DOHH2 (cell line): ENCODE measurements around the gene LAGE3.

ENCODE experiments used
- H3F3A ChIP-seq: fragments of 200-600 bp; sonication (generic), shearing (Covaris generic); 2 replicates; pipeline ENCODE4 v1.6.0; 2016; ENCODE audit warnings: antibody characterized with exemption, mild to moderate bottlenecking; ENCODE audit not compliant: control insufficient read depth, insufficient read depth
- H3K27ac ChIP-seq: fragments of 200-600 bp; sonication (generic); 2 replicates; pipeline ENCODE4 v1.5.1; 2014; ENCODE audit warnings: low read depth, mild to moderate bottlenecking, low read length, moderate library complexity
- H3K27me3 ChIP-seq: fragments of 200-600 bp; sonication (generic); 2 replicates; pipeline ENCODE4 v1.6.1; 2014; ENCODE audit warnings: mild to moderate bottlenecking, low read length, mixed read lengths; ENCODE audit not compliant: control insufficient read depth
- H3K36me3 ChIP-seq: fragments of 200-600 bp; sonication (generic); 2 replicates; pipeline ENCODE4 v1.6.1; 2014; ENCODE audit warnings: mild to moderate bottlenecking, low read length, moderate library complexity, mixed read lengths; ENCODE audit not compliant: control insufficient read depth
- H3K4me1 ChIP-seq: fragments of 200-600 bp; sonication (generic); 2 replicates; pipeline ENCODE4 v1.6.1; 2014; ENCODE audit warnings: mild to moderate bottlenecking, low read length, mixed read lengths; ENCODE audit not compliant: control insufficient read depth
- H3K4me2 ChIP-seq: fragments of 200-600 bp; sonication (generic); 2 replicates; pipeline ENCODE4 v1.6.0; 2014; ENCODE audit warnings: mild to moderate bottlenecking, low read length, moderate library complexity
- H3K4me3 ChIP-seq: fragments of 200-600 bp; sonication (generic); 2 replicates; pipeline ENCODE4 v1.5.1; 2014; ENCODE audit warnings: mild to moderate bottlenecking, low read length, mixed read lengths
- H3K79me2 ChIP-seq: fragments of 200-600 bp; sonication (generic); 2 replicates; pipeline ENCODE4 v1.6.1; 2014; ENCODE audit warnings: mild to moderate bottlenecking, low read length, mixed read lengths; ENCODE audit not compliant: control insufficient read depth
- H3K9me2 ChIP-seq: fragments of 200-600 bp; sonication (generic); replicated peaks from 2 replicates; pipeline ENCODE4 v1.6.1; 2014; ENCODE audit warnings: mild to moderate bottlenecking, low read length, mixed read lengths; ENCODE audit not compliant: control insufficient read depth
- H3K9me3 ChIP-seq: fragments of 200-600 bp; sonication (generic); 2 replicates; pipeline ENCODE4 v1.6.1; 2014; ENCODE audit warnings: antibody characterized with exemption, low read length, mixed read lengths; ENCODE audit not compliant: control insufficient read depth, insufficient read depth
- H4K20me1 ChIP-seq: fragments of 200-600 bp; sonication (generic); 2 replicates; pipeline ENCODE4 v1.6.0; 2014; ENCODE audit warnings: low read depth, mild to moderate bottlenecking, antibody characterized with exemption, low read length, moderate library complexity; ENCODE audit not compliant: control insufficient read depth, insufficient read depth
- EZH2phosphoT487 ChIP-seq: fragments of 200-600 bp; sonication (generic); IDR thresholded peaks from 2 replicates; pipeline ENCODE4 v1.6.1; 2017; ENCODE audit warnings: borderline replicate concordance, mild to moderate bottlenecking, antibody characterized with exemption, low read length, moderate library complexity, mixed read lengths
- TF ChIP-seq, protein P1 (sequence below): fragments of 200-600 bp; sonication (generic); IDR thresholded peaks from one replicate; pipeline ENCODE4 v1.5.1; 2014; ENCODE audit warnings: antibody characterized with exemption, mild to moderate bottlenecking, low read depth, low read length; ENCODE audit not compliant: poor library complexity, severe bottlenecking

Gene LAGE3

DNA sequence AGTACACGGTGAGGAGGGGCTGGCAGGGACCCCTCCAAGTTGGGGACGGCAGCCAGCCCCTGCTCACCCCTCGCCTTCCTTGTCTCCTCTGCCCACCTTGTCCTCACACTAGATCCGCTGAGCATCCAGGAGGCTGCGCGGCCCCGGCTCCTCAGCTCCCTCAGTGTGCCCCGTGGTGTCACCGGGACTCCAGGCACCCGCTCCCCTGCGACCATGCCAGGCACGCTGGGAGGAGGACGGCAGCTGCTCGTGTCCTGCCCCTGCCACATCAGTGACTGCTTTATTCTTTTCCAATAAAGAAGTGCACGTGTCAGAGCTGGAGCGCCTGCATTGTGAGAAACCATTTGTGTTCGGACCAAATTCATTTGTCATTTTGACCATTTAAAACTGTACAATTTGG lies 28.8 kb downstream of the LAGE3 start:
- no peak overlapping the region for H3K4me2 ChIP-seq
- no peaks in the 10 kb centered on the region for H3K9me3 ChIP-seq
- H3K36me3 ChIP-seq: peaks cover 2% of the 10 kb centered on the region; the same call in 1 of the 2 replicates
- no peaks in the 10 kb centered on the region for H4K20me1 ChIP-seq
- no peak overlapping the region for H3K4me3 ChIP-seq
- H3K27ac ChIP-seq: no peak overlapping the region
- H3K79me2 ChIP-seq: no peaks in the 10 kb centered on the region
- TF ChIP-seq, protein P1, sequence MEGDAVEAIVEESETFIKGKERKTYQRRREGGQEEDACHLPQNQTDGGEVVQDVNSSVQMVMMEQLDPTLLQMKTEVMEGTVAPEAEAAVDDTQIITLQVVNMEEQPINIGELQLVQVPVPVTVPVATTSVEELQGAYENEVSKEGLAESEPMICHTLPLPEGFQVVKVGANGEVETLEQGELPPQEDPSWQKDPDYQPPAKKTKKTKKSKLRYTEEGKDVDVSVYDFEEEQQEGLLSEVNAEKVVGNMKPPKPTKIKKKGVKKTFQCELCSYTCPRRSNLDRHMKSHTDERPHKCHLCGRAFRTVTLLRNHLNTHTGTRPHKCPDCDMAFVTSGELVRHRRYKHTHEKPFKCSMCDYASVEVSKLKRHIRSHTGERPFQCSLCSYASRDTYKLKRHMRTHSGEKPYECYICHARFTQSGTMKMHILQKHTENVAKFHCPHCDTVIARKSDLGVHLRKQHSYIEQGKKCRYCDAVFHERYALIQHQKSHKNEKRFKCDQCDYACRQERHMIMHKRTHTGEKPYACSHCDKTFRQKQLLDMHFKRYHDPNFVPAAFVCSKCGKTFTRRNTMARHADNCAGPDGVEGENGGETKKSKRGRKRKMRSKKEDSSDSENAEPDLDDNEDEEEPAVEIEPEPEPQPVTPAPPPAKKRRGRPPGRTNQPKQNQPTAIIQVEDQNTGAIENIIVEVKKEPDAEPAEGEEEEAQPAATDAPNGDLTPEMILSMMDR: no peak
- TF ChIP-seq EZH2phosphoT487: no peak
- H3K9me2 ChIP-seq: no peaks in the 10 kb centered on the region
- H3K27me3 ChIP-seq: no peaks in the 10 kb centered on the region
- H3K4me1 ChIP-seq: no peaks in the 10 kb centered on the region
- no peaks in the 10 kb centered on the region for H3F3A ChIP-seq

DNA sequence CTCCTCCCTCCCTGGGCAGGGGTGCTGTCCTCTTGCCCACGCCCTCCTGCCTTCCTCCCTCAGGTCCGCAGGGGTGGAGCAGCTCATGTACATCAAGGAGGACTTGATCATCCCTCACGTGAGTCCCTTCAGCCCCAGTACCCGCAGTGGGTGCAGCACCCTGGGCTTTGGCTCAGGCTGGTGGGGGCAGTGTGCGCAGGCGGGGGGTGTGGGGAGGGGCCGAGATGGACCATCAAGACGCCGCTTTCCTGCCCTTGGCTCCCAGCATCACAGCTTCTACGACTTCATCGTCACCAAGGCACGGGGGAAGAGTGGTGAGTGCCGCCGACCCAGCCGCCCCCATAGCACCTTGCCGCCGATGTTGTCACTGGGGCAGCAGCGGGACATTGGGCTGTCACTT lies 29.5 kb downstream of the LAGE3 start:
- Histone ChIP-seq H3K9me2 (no peaks in the 10 kb centered on the region), H3K4me1 (peaks cover 6% of the 10 kb centered on the region), H3K79me2 (no peaks in the 10 kb centered on the region; the same call in 1 of the 2 replicates), H3K9me3 (no peaks in the 10 kb centered on the region), H4K20me1 (no peaks in the 10 kb centered on the region), H3K4me2 (no peak overlapping the region), H3K4me3 (no peak overlapping the region), H3K36me3 (peaks cover 2% of the 10 kb centered on the region; the same call in 1 of the 2 replicates), H3F3A (no peaks in the 10 kb centered on the region), H3K27me3 (no peaks in the 10 kb centered on the region), H3K27ac (no peak overlapping the region)
- TF ChIP-seq EZH2phosphoT487: no peak

DNA sequence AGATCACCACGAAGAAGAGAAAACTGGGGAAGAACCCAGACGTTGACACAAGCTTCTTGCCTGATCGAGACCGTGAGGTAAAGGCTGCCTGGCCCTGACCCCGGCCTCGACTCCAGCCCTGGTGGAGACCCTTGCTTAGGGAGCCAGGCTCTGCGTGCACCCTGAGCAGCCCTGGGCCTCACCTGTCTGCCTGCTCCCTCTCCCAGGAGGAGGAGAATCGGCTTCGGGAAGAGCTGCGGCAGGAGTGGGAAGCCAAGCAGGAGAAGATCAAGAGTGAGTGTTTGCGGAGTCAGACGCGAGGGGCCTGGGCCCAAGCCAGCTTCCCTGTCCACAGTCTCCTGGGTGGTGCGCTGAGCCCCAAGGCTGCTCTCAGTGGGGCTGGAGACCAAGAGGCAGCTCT lies 30.6 kb downstream of the LAGE3 start:
- H4K20me1 ChIP-seq: no peaks in the 10 kb centered on the region
- no peaks in the 10 kb centered on the region for H3F3A ChIP-seq
- no peaks in the 10 kb centered on the region for H3K9me2 ChIP-seq
- no peak overlapping the region for H3K4me2 ChIP-seq
- no peaks in the 10 kb centered on the region for H3K27me3 ChIP-seq
- peaks cover 11% of the 10 kb centered on the region for H3K4me1 ChIP-seq
- H3K79me2 ChIP-seq: no peaks in the 10 kb centered on the region; the same call in 1 of the 2 replicates
- no peaks in the 10 kb centered on the region for H3K9me3 ChIP-seq
- H3K36me3 ChIP-seq: peaks cover 2% of the 10 kb centered on the region; the same call in 1 of the 2 replicates
- TF ChIP-seq, protein P1: no peak
- TF ChIP-seq EZH2phosphoT487: no peak
- H3K27ac ChIP-seq: no peak overlapping the region
- no peak overlapping the region for H3K4me3 ChIP-seq

DNA sequence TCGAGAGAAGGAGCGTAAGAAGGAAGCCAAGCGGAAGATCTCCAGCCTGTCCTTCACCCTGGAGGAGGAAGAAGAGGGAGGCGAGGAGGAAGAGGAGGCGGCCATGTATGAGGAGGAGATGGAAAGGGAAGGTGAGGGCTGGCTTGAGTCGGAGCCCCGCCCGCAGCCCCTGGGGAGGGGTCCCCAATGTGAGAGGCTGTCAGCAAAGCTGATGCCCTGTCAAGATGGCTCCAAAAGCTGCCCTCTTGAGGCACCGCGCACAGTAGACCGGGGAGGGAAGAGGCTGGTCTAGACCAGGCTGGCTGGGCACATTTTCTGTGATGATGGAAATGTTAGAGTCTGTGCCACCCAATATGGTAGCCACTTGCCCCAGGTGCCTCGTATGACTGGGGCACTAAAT lies 32.7 kb downstream of the LAGE3 start:
- peaks cover 2% of the 10 kb centered on the region; the same call in 1 of the 2 replicates for H3F3A ChIP-seq
- no peak overlapping the region for H3K4me3 ChIP-seq
- H3K4me2 ChIP-seq: no peak overlapping the region
- H4K20me1 ChIP-seq: no peaks in the 10 kb centered on the region
- no peaks in the 10 kb centered on the region for H3K9me2 ChIP-seq
- no peaks in the 10 kb centered on the region for H3K27me3 ChIP-seq
- peaks cover 14% of the 10 kb centered on the region for H3K4me1 ChIP-seq
- no peak overlapping the region for H3K27ac ChIP-seq
- H3K36me3 ChIP-seq: peaks cover 6% of the 10 kb centered on the region; the same call in 1 of the 2 replicates
- H3K9me3 ChIP-seq: no peaks in the 10 kb centered on the region
- H3K79me2 ChIP-seq: no peaks in the 10 kb centered on the region; the same call in 1 of the 2 replicates
- TF ChIP-seq EZH2phosphoT487: no peak
- TF ChIP-seq, protein P1: no peak
